ENCODE measurements around the gene GSTM1. TPM values are rescaled to one million over a fixed set of nuclear protein-coding genes. Genes with fewer than 3 reads are reported as not detected.

Gene GSTM1
- total RNA-seq, 4 donors from 2014 or later = 18.1 TPM; not detected in 3

GRCh38 chr1:109721042-109721441, 33.4 kb downstream of the GSTM1 start:
- Histone ChIP-seq H3K27me3 (no peaks in the 10 kb centered on the region), H3K27ac (no peak overlapping the region), H3K4me3 (no peak overlapping the region), H3K36me3 (no peaks in the 10 kb centered on the region), H3K4me1 (peaks cover 0 to 4% (median under 1%) of the 10 kb centered on the region in 4 donors), H3K9me3 (no peaks in the 10 kb centered on the region)
- WGBS, 2 donors (ENCODE audit: low coverage in 1 of 2) = 90% methylated on average over 5 of the region's 5 CpGs; no CpG with 5 or more reads in 1 of the 2 donors
- no peak for TF ChIP-seq CTCF (IDR thresholded peaks at IDR 0.05)
- no peak for TF ChIP-seq POLR2AphosphoS5 (IDR thresholded peaks at IDR 0.05)
- no peak for TF ChIP-seq EP300 (IDR thresholded peaks at IDR 0.05; ENCODE audit: low read depth)
- no peak for TF ChIP-seq POLR2A (IDR thresholded peaks at IDR 0.05)
- in situ Hi-C loops (cut with MboI; ENCODE audit: low pct_ligation_motif_present in 1 of 4, low pct_unique_long_range_greater_than_20kb in 1 of 4, low sequenced_read_pairs in 3 of 4) (loop anchor here in 1 of 4 donors (5.0 kb wide), 1 partner anchor 49 kb away; no protein-coding TSS in a partner anchor), intact Hi-C loops (cut with DNase I; ENCODE audit: low total_unique reads) (no loop called here)
- no peak for DNase-seq

GRCh38 chr1:109721971-109722370, 34.4 kb downstream of the GSTM1 start:
- no peak for TF ChIP-seq EP300 (IDR thresholded peaks at IDR 0.05; ENCODE audit: low read depth)
- TF ChIP-seq POLR2A (IDR thresholded peaks at IDR 0.05) = no peak
- no peak for TF ChIP-seq CTCF (IDR thresholded peaks at IDR 0.05)
- no peak for TF ChIP-seq POLR2AphosphoS5 (IDR thresholded peaks at IDR 0.05)

GRCh38 chr1:109722908-109723691, 35.5 kb downstream of the GSTM1 start:
- H3K4me3 ChIP-seq = no peak overlapping the region
- 44 to 77% methylated on average over 4 to 7 of the region's 7 CpGs for WGBS, 2 donors (ENCODE audit: low coverage in 1 of 2)
- in situ Hi-C loops (cut with MboI; ENCODE audit: low pct_ligation_motif_present in 1 of 4, low pct_unique_long_range_greater_than_20kb in 1 of 4, low sequenced_read_pairs in 3 of 4) = loop anchor here in 1 of 4 donors (5.0 kb wide), 1 partner anchor 51 kb away; no protein-coding TSS in a partner anchor
- H3K27ac ChIP-seq = no peak overlapping the region
- H3K4me1 ChIP-seq = peaks cover 0 to 4% (median under 1%) of the 10 kb centered on the region in 4 donors
- intact Hi-C loops (cut with DNase I; ENCODE audit: low total_unique reads) = no loop called here
- DNase-seq = no peak
- no peaks in the 10 kb centered on the region for H3K9me3 ChIP-seq
- TF ChIP-seq POLR2AphosphoS5 (IDR thresholded peaks at IDR 0.05) = no peak
- TF ChIP-seq POLR2A (IDR thresholded peaks at IDR 0.05) = no peak
- TF ChIP-seq CTCF (IDR thresholded peaks at IDR 0.05) = no peak
- TF ChIP-seq EP300 (IDR thresholded peaks at IDR 0.05; ENCODE audit: low read depth) = no peak
- no peaks in the 10 kb centered on the region for H3K27me3 ChIP-seq
- no peaks in the 10 kb centered on the region for H3K36me3 ChIP-seq

More at GRCh38 chr1:109721971-109722370, 34.4 kb downstream of the GSTM1 start:
- WGBS, 2 donors (ENCODE audit: low coverage in 1 of 2) = 87% methylated on average over 1 of the region's 1 CpG; no CpG with 5 or more reads in 1 of the 2 donors
- Histone ChIP-seq H3K9me3 (no peaks in the 10 kb centered on the region), H3K27ac (no peak overlapping the region), H3K4me3 (no peak overlapping the region), H3K36me3 (no peaks in the 10 kb centered on the region), H3K4me1 (peaks cover 0 to 4% (median under 1%) of the 10 kb centered on the region in 4 donors), H3K27me3 (no peaks in the 10 kb centered on the region)
- intact Hi-C loops (cut with DNase I; ENCODE audit: low total_unique reads) (no loop called here), in situ Hi-C loops (cut with MboI; ENCODE audit: low pct_ligation_motif_present in 1 of 4, low pct_unique_long_range_greater_than_20kb in 1 of 4, low sequenced_read_pairs in 3 of 4) (loop anchor here in 1 of 4 donors (5.0 kb wide), 1 partner anchor 50 kb away; no protein-coding TSS in a partner anchor)
- no peak for DNase-seq

- Histone ChIP-seq H3K4me1 (peaks cover 0 to 4% (median under 1%) of the 10 kb centered on the region in 4 donors), H3K27ac (no peak overlapping the region), H3K4me3 (no peak overlapping the region), H3K36me3 (no peaks in the 10 kb centered on the region), H3K27me3 (no peaks in the 10 kb centered on the region), H3K9me3 (no peaks in the 10 kb centered on the region)
- in situ Hi-C loops (cut with MboI; ENCODE audit: low pct_ligation_motif_present in 1 of 4, low pct_unique_long_range_greater_than_20kb in 1 of 4, low sequenced_read_pairs in 3 of 4) = loop anchor here in 1 of 4 donors (5.0 kb wide), 1 partner anchor 53 kb away; no protein-coding TSS in a partner anchor
- 90% methylated on average over 5 of the region's 5 CpGs; no CpG with 5 or more reads in 1 of the 2 donors for WGBS, 2 donors (ENCODE audit: low coverage in 1 of 2)
- no peak for TF ChIP-seq POLR2AphosphoS5 (IDR thresholded peaks at IDR 0.05)
- TF ChIP-seq CTCF (IDR thresholded peaks at IDR 0.05) = no peak
- TF ChIP-seq EP300 (IDR thresholded peaks at IDR 0.05; ENCODE audit: low read depth) = no peak
- DNase-seq = no peak
- intact Hi-C loops (cut with DNase I; ENCODE audit: low total_unique reads) = no loop called here
These were observed 37.3 kb downstream of the GSTM1 start for GRCh38 chr1:109724933-109725332.
